T1000 (cell line): ENCODE measurements around the gene CEP104.

ENCODE experiments used
- DNase-seq: peaks from one replicate; lab custom pipeline; 2025; ENCODE audit warnings: mixed read lengths; lab: John Stamatoyannopoulos, UW

Gene CEP104

DNA sequence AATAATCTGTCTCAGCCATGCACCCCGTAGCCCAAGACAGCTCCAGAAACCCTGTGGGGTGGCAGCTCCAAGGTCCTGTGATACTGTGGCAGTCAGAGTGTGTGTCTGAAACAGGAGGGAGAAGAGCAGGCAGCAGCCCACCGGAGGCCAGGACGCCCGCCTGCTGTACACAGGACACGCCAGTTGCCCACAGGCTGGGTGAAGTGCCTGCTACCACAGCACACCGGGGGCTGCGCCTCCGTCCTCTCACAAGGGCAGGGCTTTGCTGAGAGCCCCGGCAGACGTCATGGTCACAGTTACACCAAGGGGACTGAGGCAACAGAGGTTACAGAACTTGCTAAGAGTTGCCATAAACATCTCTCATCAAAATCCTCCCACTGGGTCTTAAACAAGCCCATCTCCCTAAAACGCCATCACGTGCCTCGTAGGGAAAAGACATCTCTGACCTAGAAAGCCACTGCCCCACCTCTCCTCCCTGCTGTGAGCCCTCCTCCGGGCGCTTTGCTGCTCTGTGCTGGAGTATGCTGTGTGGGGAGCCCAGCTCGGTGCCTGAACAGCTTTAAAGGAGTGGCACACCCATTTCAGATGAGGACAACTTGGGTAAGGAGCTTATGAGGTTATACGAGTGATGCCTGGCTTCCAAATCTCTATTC lies 37.7 kb upstream of the CEP104 start:
- no peak for DNase-seq

DNA sequence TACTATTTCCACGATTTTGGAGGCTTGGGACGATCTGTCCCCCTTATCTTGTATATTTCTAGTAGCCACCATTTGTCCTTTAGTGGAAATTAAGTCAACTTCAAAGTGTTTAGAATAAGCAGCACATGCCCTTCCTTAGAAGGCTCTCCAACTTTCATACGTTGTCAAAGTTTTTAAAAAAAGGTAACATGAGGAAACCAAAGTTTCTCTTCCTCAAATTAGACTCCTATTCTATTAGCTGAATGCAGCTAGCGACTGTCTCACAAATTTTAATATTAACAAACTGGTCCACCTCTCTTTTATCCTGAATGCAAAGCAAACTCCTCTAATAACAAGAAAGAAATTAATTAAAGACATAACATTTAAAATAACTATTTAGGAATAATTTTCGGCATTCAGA lies 36.2 kb upstream of the CEP104 start:
- DNase-seq: no peak

DNA sequence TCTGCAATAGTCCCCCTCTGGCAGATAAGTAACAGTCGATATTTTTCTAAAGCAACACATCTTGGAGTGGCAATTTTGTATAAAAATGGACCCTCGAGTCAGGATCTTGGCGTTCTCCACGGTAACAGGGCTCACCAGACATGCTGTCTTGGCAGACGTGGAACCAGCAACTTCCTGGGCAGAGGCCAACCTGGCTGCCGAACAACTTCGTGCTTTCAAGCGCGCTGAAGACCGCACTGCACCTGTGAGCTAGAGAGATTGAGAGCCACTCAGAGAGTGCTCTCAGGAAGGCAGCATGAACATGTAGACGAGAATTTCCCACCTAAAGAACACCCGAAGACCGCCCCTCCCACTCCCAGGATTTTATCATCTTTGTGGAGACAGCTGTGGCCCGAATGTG lies 35.7 kb upstream of the CEP104 start:
- no peak for DNase-seq

DNA sequence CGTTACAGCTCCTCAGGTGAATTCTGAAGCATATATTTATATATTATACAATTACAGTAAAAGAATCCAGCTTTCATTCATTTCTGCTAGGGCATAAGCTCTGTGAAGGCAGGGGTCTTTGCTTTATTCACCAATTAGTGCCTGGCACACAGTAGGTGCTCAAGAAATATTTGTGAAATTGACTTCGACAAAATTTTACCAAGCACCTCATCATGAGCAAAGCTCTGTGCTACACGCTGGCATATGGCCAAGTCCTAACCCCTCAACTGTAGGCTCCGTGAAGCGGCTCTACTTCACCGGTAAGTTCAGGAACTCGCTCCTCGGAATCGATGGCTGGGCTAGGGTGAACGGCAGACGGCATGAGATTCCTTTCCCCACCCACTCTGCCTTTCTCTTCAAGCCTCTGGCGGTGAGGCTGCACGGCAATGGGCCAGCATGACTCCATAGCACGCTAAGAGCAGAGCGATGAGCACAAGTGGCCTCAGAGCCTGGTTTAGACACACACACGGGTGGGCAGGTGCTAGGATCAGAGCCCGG lies 34.4 kb upstream of the CEP104 start:
- no peak for DNase-seq

DNA sequence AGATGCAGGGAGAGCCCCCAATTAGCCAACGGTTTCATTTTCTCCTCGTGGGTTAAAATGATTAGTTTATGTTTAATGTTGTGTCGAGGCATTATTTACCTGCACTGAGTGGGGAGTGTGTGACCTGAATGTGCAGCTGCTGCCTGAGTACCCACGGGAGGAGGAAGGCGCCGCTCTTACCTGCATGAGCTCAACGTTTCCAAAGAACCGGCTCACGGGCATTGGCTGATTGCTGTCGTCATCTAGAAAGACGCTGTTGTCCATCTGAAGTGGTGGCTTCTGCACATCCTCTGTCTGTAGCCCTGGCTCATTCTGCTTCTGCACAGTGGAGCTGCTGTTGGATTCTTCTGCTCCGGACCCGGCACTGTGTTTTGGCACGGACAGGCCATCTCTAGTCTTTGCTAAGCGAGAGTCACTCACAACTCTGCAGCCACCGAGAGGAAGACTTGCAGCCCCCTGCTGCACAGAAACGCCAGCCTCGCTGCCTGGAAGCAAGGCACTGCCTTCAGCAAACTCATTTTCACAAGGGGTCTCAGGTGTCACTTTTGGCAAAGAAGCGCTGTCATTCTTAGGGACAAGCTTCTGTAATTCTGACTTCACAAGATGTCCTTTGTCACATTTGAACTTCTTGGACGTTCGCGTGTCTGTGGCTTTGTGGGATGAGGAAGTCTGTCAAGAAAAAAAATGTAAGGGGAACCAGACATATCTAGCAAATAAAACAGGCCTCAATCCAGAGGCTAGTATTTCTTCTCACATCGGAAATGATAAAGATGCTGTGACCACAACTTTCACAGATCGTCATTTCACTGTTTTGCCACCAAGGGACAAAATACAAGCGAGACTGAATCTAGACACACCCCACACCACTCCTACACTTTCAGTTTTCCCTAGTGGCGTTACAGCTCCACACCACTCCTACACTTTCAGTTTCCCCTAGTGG lies 33.6 kb upstream of the CEP104 start:
- no peak for DNase-seq

DNA sequence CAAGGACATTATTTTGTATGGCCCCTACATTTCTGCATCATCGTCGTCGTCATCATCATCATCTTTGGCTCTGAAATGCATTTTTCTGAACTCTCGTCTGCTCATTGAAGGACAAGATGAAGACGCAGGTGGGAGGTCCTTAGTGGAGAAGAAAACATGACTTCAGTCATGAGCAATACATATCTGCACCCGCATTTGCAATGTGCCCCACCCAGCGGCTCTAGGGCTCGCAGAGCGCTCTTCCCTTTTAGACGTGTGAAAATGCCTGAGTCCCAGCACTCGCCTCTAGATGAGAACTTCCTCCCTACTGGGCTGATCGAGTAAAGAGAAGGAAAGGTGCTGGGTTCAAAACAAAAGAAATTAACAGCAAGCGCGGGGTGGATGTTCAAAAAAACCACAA lies 32.9 kb upstream of the CEP104 start:
- no peak for DNase-seq

DNA sequence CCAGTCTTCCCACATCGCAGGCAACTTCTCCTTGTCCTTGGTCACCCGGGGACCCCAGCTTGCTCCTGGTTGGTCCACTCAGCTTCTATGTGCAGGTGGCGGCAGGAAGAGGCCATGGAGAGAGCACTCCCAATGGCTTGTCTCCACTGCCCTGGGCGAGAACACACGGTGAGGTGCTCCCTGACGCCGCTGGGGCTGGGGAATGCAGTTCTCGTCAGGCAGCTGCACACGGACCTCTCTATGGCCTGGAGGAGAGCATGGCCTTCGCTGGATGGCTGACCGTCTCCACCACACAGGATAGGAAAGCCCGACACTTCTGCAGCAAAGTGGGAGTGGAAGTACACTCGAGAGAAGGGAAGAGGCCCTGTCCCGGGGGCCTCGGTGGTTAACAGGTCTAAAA lies 31.3 kb upstream of the CEP104 start:
- DNase-seq: no peak

DNA sequence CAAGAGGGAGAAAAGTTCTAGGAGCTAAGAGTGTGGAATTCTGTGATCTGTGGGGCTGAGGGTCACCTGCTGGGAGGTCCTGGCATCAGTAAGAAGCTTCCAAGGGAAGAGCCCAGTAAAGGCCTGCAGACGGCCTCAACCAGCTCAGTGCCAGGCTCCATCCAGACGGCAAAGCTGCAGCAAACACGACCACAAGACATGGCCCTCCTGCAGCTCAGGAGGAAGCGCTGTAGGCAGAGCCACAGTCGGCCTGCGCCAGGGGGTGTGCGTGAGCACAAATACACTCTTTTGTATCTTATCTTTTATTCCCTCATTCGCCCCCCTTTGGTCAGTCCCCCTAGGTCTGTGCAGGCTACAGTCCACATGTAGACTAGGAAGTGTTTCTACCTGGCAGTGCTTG lies 29.7 kb upstream of the CEP104 start:
- DNase-seq: no peak

DNA sequence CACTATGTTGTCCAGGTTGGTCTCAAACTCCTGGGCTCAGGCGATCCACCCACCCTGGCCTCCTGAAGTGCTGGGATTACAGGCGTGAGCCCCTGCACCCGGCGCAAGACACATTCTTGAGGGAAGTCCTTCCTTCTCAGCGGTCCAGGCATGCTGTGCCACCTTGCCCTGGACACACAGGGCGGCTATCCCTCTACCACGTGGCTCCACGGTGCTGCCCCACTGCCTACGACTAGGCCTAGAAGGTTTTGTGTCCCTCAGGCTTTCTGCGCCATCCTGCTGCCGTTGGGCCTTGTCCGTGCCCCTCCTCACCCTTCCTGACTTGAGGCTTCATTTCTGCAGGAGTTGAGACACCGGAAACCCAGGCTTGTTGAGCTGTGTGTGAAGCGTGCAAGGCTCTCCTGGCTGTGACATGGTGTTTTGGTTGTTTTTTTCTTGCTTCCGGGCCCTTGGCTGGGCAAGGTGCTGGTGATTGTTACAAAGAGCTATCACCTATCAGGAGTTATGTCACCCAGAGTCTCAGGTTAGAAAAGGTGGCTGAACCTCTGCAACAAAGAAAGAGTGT lies 29.2 kb upstream of the CEP104 start:
- DNase-seq: no peak

DNA sequence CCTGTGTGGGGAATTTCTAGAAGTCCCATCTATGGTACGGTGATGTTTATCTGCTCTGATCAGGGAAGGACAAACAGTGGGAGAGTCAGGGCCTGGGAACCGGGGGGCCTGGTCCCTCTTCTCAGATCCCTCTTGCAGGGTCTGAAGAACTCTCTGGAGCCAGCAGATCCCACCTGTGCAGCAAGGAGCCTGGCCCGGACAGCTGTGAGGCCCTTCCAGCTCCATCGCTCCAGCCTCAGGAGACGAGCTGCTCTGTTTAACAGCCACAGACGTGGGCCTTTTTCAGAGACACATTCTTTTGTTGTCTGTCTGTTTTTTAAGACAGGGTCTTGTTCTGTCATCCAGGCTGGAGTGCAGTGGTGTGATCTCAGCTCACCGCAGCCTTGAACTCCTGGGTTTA lies 28.6 kb upstream of the CEP104 start:
- DNase-seq: no peak

DNA sequence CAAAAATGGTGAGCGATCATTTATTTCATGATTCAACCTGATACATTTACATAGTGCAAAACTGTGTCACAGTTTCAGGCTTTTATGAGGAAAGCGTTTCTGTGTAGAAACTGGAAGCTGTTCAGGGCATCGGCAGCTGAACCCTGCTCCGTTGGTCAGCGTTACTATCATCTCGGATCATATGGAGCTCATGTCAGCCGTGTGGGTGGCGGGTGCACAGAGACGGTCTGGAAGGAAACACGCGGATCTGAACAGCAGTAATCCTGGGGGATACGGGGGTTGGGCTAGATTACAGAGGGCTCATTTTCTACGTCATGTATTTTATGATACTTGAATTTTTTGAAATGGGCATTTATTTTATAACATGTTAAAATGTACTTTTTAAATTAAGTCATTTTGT lies 28.0 kb upstream of the CEP104 start:
- no peak for DNase-seq

DNA sequence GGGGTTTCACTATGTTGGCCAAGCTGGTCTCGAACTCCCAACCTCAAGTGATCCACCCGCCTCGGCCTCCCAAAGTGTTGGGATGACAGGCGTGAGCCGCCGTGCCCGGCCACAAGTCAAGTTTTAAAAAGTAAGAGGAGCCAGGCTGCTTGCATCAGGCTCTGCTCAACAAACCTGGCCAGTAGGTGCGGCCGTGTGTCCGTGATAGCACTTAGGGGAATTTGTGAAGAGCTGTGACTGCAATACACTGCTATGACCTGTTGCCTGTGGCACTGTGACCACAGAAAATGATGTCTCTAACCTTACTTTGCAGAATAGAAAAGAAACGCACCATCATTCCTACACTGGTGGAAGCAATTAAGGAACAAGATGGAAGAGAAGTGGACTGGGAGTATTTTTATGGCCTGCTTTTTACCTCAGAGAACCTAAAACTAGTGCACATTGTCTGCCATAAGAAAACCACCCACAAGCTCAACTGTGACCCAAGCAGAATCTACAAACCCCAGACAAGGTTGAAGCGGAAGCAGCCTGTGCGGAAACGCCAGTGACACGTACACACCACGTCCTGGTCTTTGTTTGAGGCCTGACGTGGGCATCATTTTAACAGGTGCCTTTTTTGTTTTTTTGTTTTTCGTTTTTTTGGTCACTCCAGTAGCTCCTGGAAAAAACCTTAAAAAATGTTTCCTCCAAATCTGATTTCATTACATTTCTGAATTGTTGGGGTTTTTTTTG lies 26.3 kb upstream of the CEP104 start:
- no peak for DNase-seq

DNA sequence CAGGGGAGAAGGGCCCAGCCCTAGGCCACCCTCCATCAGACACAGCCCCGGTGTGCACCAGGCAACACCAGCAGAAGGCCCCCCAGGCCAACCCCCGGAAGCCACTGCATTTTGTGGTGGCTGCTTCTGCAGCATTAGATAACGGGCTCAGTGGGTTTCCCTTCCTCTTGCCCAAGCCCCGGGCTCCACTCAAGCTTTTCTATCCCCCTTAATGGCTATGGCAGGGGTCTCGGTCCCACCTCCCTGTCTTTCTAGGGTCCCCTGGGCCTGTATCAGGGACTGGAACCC lies 24.1 kb upstream of the CEP104 start:
- no peak for DNase-seq

DNA sequence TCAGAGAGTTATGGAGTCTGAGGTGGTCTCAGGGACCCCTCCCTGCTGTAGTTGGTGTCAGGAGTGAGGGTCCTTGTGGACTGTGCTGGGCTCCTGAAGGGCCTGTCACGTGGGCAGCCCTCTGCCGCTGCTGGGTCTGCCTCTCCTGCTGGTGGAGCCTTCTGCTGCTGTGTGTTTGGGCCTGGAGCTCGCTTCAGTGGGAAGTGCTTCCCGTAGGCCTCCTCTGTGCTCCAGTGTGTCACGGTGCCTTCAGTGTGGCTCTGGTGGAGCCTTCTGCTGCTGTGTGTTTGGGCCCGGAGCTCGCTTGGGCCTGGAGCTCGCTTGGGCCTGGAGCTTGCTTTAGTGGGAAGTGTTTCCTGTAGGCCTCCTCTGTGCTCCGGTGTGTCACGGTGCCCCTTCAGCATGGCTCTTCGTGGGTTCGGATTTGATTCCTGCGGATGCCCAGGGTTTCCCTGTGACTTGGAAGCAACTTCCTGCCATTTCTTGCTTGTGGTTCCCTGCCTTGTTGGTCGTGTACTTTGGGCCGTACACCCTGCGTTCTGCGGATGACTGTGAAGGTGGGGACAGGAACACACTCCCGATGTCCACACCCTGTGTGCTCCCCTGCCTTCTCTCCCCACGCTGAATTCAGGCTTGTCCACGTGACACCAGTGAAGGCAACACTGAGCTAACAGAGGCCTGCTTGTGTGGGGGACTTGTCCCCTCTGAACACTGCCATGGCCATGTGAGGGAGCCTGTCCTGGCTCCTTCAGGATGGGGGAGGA lies 23.6 kb upstream of the CEP104 start:
- no peak for DNase-seq

DNA sequence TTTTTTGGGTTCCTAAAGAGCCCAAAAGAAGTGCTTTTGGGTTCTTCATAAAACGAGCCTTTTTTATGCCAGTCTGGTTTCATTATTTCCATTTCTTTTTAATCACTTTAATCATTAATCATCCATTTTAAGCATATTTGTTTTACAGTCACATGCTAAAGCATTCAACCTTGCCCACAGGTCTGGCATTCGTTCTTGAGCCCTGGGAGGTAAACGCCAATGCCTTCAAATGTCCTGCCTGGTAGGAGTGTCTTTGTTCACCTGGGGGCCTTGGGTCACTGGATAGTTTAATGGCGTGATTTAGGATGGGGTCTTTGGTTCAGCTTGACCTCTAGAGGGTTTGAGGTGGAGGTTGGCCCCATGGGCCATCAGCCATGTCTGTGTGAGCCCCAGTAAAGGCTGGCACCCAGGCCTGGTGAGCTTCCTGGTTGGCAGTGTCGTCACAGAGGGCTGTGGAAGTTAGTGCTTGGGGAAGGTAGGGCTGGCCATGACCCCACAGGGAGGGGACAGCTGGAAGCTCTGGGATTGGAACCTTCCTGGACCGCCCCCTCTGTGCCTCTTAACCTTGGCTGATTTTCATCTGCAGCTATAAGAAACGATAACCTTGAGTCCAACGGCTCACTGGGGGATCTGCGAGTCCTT lies 22.9 kb upstream of the CEP104 start:
- DNase-seq: no peak

DNA sequence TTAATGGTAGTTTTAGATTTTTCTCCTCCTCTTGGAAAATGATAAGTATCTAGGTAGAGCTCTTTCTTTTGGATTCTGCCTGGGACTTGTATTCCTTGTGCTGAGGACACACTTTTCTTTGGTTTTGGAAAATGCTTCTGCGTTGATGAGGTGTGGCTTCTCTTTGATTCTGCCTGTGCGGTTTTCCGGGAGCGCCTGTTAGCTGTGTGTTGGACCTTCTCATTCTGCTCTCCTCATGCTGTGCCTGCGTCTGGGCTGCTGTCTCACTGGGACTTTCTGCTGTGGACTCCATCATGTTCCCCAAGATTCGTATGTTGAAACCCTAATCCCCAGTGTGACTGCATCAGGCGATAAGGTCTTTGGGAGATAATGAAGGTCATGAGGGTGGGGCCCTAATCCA lies 22.1 kb upstream of the CEP104 start:
- DNase-seq: no peak

DNA sequence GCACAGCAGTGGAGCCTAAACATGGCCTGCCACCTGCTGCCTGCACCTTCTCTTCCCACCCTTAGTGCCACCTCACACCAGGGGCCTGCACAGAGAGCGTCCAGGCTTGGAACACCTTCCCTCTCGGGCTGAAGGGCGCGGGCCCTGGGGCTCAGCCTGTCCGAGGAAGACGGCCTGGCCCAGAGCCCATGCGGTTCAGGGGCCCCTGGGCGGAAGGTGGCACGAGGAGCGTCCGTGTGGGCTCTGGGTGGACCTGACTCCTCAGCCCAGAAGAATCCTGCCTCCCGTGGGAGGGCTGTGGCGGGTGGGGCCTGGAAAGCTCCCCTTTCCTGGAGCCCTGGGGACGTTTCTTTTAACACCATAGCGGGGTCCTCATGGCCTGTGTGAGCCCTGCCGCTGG lies 19.7 kb upstream of the CEP104 start:
- no peak for DNase-seq

DNA sequence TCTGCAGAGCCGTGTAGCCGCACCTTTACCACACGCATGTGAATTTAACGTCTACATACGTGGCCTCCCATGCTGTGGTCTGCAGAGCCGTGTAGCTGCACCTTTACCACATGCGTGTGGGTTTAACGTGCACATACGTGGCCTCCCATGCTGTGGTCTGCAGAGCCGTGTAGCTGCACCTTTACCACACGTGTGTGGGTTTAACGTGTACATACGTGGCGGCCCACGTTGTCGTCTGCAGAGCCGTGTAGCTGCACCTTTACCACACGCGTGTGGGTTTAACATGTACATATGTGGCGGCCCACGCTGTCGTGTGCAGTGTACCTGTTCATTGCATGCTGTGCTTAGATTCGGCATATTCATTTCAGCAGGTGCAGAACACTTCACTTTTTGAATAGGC lies 17.7 kb upstream of the CEP104 start:
- DNase-seq: no peak

DNA sequence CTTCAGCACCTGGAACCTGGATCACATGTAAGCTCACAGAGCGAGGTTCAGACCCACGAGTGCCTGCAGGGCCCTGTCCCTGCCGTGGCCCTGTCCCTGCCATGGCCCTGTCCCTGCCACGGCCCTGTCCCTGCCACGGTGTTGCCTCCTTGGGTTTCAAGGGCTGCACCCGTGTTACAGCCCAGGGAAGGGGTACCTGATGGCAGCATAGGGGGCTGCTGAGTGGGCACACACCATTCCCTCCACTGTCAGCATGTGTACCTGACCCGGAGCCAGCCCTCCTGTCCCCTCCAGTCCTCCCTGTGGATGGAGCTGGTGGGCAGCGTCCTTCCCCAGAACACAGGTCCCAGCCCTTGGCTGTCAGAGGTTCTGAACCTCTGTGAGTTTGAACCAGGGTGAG lies 15.5 kb upstream of the CEP104 start:
- no peak for DNase-seq

DNA sequence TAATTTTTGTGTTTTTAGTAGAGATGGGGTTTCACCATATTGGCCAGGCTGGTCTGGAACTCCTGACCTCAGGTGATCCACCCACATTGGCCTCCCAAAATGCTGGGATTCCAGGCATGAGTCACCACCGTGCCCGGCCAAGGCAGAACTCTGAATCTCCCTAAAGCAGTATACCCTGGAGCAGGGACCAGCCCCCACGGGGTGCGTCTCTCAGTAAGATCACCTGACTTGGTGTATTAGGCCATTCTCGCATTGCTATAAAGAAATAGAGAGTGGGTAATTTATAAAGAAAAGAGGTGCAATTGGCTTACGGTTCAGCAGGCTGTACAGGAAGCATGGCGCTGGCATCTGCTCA lies 14.4 kb upstream of the CEP104 start:
- no peak for DNase-seq

DNA sequence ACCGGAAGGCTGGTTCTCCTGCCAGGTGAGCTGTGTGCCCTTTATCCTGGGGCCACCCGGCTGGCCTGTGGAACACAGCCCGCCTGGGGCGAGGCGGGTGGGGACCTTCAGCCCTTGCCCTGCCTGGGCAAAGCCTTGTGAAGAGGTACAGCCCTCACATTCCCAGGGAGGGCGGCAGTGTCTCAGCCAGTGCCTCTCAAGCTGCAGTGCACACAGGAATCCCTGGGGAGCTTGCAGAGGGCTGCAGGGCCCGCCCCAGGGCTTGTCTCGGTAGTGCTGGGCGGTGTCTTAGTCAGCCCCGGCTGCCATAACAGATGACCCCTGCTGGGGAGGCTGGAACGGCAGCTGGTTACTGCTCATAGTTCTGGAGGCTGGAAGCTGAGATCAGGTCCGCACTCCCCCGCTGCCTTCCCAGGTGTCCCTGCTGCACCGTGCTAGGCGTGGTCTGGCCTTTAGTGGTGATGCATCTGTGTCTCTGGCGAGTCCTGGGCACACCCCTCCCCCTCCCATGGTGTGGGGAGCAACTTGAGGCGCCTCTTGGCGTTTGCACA lies 12.8 kb upstream of the CEP104 start:
- DNase-seq: no peak
